Mesenteric fat pad (tissue), 1 donor: Measurements from ENCODE around the gene TOX2. TPM values are rescaled to one million over a fixed set of nuclear protein-coding genes. Genes with fewer than 3 reads are reported as not detected.

ENCODE experiments used
- DNase-seq: peaks from one replicate; pipeline ENCODE4 v3.0.0-alpha.2; 2020; ENCODE audit warnings: low spot score
- total RNA-seq: library from RNA; stranded (reverse); fragmentation: NEBNext Ultra II Directional; extraction: Animal tissue kit (Norgen Biotek cat#: 25700); gene quantifications from one replicate; pipeline ENCODE4 v1.2.1, GENCODE V29; 2021
- donor health status: DM: yes; HTN: yes; CAD: no.

TOX2 gene
- total RNA-seq, 1 donor from 2014 or later = 1.2 TPM

- DNase-seq = no peak
Observed at GRCh38 chr20:43974695-43975094, 60.0 kb downstream of the TOX2 start.

DNA sequence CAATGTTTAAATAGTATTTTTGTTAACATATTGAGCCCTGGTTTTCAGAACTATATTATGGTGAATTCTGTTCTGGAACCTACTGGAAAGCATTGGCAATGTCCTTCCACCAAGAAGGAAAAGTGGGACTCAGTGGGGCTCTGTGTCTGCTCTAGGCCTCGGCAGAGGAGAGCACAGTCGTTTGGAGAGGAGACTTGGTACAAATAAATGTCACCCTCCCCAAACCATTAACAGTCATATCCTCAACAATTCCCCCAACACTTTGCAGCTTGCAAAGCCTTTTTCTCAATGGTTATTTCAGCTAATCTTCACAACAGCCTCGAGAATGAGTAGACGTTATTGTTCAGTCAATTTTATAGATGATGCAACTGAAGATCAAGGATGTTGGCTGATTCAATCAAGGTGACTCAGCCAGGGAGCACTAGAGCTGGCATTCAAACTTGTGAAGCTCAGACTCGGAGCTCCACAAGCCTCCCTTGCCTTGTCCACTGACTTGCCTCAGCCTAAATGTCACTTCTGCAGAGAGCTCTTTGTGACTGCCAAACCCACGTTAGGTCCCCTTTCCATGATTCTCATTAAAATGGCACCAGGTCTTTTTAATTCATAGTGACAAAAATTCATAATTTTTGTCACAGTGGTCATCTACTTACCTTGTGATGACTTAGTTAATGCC is 60.6 kb downstream of the TOX2 start:
- DNase-seq = no peak

GRCh38 chr20:43976547-43976946 is 61.9 kb downstream of the TOX2 start:
- no peak for DNase-seq

GRCh38 chr20:43977252-43977651 is 62.6 kb downstream of the TOX2 start:
- DNase-seq = no peak

GRCh38 chr20:43977962-43978361 is 63.3 kb downstream of the TOX2 start:
- no peak for DNase-seq

GRCh38 chr20:43979576-43980105 is 65.0 kb downstream of the TOX2 start:
- no peak for DNase-seq

DNA sequence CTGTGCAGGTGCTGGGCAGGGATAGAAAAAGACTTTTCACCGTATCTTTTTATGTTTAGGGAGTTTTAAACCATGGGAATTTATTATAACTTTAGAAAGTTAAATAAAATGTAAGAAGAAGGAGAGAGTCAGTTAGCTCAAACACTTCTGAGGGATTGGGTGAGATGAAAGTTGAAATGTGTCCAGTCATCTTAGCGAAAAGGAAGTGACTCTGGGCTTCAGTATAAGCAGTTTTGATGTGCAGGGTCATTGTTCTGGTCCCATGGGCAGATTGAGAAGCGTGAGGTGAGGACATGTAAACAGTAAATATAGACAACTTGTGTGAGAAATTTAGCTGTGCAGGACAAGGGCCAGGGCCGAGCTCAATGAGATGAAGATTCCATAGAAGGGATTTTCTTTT is 66.9 kb downstream of the TOX2 start:
- no peak for DNase-seq

DNA sequence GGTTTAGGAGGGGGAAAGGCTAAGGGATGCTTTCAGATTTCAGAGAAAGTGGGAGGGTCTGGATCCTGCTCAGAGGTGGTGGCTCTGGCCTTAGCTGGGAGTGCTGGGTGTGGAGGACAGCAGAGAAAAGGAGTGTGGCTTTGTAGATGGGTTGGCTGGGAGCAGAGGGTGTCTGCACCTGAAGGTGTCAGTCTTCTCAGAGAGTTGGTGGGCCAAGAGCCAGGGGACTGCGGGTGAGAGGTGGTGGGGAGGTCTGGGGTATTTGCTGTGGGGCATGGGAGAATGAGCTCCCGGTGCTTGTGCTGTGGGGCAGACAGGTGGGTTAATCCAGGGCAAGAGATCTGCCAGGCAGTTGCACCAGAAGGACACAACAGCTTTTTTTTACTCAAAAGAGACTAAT is 67.4 kb downstream of the TOX2 start:
- no peak for DNase-seq

GRCh38 chr20:43982886-43983285 is 68.2 kb downstream of the TOX2 start:
- DNase-seq = no peak

- DNase-seq = no peak
Observed at GRCh38 chr20:43983359-43983758, 68.7 kb downstream of the TOX2 start.

DNA sequence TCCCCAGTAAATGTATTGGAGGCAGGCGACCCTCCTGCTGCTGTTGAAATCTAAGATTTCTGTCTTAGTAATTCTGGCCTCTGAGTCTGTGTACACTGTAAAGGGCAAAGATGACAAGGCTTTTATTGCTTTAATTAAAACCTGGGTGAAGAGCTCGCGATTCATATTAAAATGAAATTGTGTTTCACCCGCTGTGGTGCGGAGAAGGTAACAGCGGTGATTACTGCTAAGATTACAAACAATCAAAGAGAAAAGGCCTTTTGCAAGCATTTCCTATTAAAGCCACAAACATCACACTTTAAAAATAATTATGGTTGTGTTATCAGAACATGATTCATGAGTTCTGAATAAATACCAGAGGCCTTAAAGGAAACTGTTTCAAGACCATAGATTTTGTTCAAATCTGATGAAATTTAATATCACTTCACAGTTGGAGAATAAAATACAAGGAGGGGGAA is 69.3 kb downstream of the TOX2 start:
- no peak for DNase-seq

- no peak for DNase-seq
Observed at GRCh38 chr20:43984587-43984986, 69.9 kb downstream of the TOX2 start.

DNA sequence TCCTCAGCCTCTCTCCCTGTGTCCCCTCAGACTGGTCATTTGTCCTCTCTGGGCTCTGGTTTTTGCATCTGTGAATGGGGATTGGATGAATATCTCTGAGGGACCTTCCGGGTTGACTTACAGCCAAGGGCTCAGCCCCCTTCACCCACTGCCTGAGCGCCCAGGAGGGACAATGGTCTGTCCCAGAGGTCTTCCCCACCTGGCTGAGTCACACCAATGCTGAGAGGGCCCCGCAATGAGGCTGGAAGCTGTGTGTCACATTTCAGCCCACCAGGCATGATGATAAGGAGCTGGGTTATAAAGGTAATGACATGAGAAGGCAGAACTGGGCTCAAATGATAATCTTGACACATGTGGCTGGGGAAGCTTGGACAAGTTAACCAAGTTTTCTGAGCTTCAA is 70.5 kb downstream of the TOX2 start:
- DNase-seq = no peak

- DNase-seq = no peak
Observed at GRCh38 chr20:43985608-43986316, 71.1 kb downstream of the TOX2 start.

- no peak for DNase-seq
Observed at GRCh38 chr20:43987018-43987417, 72.4 kb downstream of the TOX2 start.

DNA sequence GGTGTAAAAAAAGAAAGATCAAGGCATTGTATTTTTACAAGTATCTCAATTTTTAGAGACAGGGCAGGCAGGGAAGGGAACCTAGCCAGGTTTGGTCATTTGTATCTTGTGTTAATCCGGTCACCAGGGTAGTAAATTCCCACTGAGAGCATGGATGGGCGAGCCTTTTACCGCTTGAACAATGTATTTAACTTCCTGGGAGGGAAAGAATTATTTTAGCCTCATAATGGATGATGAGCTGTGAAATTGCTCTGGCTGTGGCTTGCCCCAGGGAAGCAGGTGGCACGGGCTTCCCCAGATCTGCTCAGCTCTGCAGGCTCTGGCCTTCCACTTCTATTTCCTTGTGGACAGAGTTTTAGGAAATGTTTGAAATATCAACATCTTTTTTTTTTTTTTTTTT is 72.9 kb downstream of the TOX2 start:
- no peak for DNase-seq

GRCh38 chr20:43988451-43988850 is 73.8 kb downstream of the TOX2 start:
- DNase-seq = no peak

- no peak for DNase-seq
Observed at GRCh38 chr20:43988867-43989266, 74.2 kb downstream of the TOX2 start.

GRCh38 chr20:43991261-43991660 is 76.6 kb downstream of the TOX2 start:
- DNase-seq = no peak

- DNase-seq = no peak
Observed at GRCh38 chr20:43991982-43992381, 77.3 kb downstream of the TOX2 start.

GRCh38 chr20:43992885-43993284 is 78.2 kb downstream of the TOX2 start:
- DNase-seq = no peak

DNA sequence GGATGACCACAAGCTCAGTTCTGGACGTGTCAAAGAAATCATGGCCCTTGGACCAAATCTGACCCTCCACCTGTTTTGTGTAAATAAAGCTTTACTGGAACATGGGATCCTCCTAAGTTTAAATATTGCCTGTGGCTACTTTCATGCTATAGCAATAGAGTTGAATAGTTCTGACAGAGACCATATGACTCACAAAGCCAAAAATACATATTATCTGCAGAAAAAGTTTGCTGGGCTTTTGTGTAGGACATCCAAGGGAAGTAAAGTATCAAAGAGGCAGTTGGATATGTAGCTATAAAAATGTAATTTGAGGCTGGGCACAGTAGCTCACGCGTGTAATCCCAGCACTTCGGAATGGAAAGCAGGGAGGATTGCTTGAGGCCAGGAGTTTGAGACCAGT is 78.9 kb downstream of the TOX2 start:
- DNase-seq = no peak
